H9 (cell line): Measurements from ENCODE around the gene FRYL. TPM values are rescaled to one million over a fixed set of nuclear protein-coding genes. Genes with fewer than 3 reads are reported as not detected.

Source experiments
- DNase-seq: peaks from one replicate; pipeline ENCODE4 v3.0.0-alpha.2; 2017
- H2AFZ ChIP-seq: one replicate; pipeline ENCODE4 v1.6.1; 2013; ENCODE audit warnings: mild to moderate bottlenecking, low read length, control low read depth, moderate library complexity
- H2AK5ac ChIP-seq: 2 replicates; pipeline ENCODE4 v1.6.1; 2013; ENCODE audit warnings: low read length, control low read depth, mixed read lengths; ENCODE audit not compliant: insufficient read length
- H2BK120ac ChIP-seq: one replicate; pipeline ENCODE4 v1.6.1; 2013; ENCODE audit warnings: low read depth, mild to moderate bottlenecking, low read length, control low read depth, inconsistent platforms; ENCODE audit not compliant: poor library complexity, severe bottlenecking
- H2BK12ac ChIP-seq: 2 replicates; pipeline ENCODE4 v1.6.1; 2013; ENCODE audit warnings: low read length, control low read depth, mixed read lengths, low read depth; ENCODE audit not compliant: insufficient read length
- H2BK15ac ChIP-seq: 2 replicates; pipeline ENCODE4 v1.6.1; 2013; ENCODE audit warnings: low read depth, low read length, control low read depth
- H2BK20ac ChIP-seq: one replicate; pipeline ENCODE4 v1.6.1; 2013; ENCODE audit warnings: low read depth, mild to moderate bottlenecking, low read length, control low read depth, inconsistent platforms; ENCODE audit not compliant: poor library complexity, severe bottlenecking
- H2BK5ac ChIP-seq: 2 replicates; pipeline ENCODE4 v1.6.1; 2013; ENCODE audit warnings: low read length, control low read depth, mixed read lengths; ENCODE audit not compliant: insufficient read length
- H3K14ac ChIP-seq: 2 replicates; pipeline ENCODE4 v1.6.1; 2013; ENCODE audit warnings: low read length, control low read depth; ENCODE audit not compliant: insufficient read depth
- H3K18ac ChIP-seq: 2 replicates; pipeline ENCODE4 v1.6.1; 2013; ENCODE audit warnings: low read depth, mild to moderate bottlenecking, mixed read lengths, low read length, control low read depth; ENCODE audit not compliant: insufficient read length
- H3K23ac ChIP-seq: 2 replicates; pipeline ENCODE4 v1.6.1; 2013; ENCODE audit warnings: low read length, control low read depth, mixed read lengths, low read depth; ENCODE audit not compliant: insufficient read length
- H3K23me2 ChIP-seq: 2 replicates; pipeline ENCODE4 v1.6.1; 2013; ENCODE audit warnings: low read depth, mild to moderate bottlenecking, mixed read lengths, low read length, control low read depth; ENCODE audit not compliant: insufficient read length, poor library complexity, severe bottlenecking
- H3K27ac ChIP-seq: 2 replicates; pipeline ENCODE4 v1.5.1; 2013; ENCODE audit warnings: low read length, control low read depth, mixed read lengths, low read depth; ENCODE audit not compliant: insufficient read length
- H3K27me3 ChIP-seq: 2 replicates; pipeline ENCODE4 v1.6.1; 2013; ENCODE audit warnings: low read length, control low read depth, inconsistent platforms; ENCODE audit not compliant: insufficient read depth
- H3K4ac ChIP-seq: 2 replicates; pipeline ENCODE4 v1.6.1; 2013; ENCODE audit warnings: low read depth, mild to moderate bottlenecking, control low read depth, inconsistent platforms, low read length, moderate library complexity
- H3K4me1 ChIP-seq: 2 replicates; pipeline ENCODE4 v1.6.1; 2013; ENCODE audit warnings: low read length, control low read depth, inconsistent platforms; ENCODE audit not compliant: insufficient read depth
- H3K4me2 ChIP-seq: 2 replicates; pipeline ENCODE4 v1.6.1; 2013; ENCODE audit warnings: low read length, control low read depth, mixed read lengths; ENCODE audit not compliant: insufficient read length, insufficient read depth
- H3K56ac ChIP-seq: 2 replicates; pipeline ENCODE4 v1.6.1; 2013; ENCODE audit warnings: low read depth, mild to moderate bottlenecking, mixed read lengths, low read length, control low read depth; ENCODE audit not compliant: insufficient read length
- H3K79me1 ChIP-seq: 2 replicates; pipeline ENCODE4 v1.6.1; 2013; ENCODE audit warnings: low read depth, mild to moderate bottlenecking, moderate library complexity, low read length, control low read depth, inconsistent platforms; ENCODE audit not compliant: insufficient read depth, poor library complexity, severe bottlenecking
- H3K79me2 ChIP-seq: 2 replicates; pipeline ENCODE4 v1.6.1; 2013; ENCODE audit warnings: low read length, control low read depth, inconsistent platforms; ENCODE audit not compliant: insufficient read depth
- H3K9ac ChIP-seq: 2 replicates; pipeline ENCODE4 v1.6.1; 2013; ENCODE audit warnings: low read length, control low read depth, mixed read lengths; ENCODE audit not compliant: insufficient read length; ENCODE audit errors: extremely low read depth
- H3K9me3 ChIP-seq: one replicate; pipeline ENCODE4 v1.6.1; 2013; ENCODE audit warnings: low read depth, low read length, inconsistent platforms; ENCODE audit not compliant: control insufficient read depth
- H3T11ph ChIP-seq: one replicate; pipeline ENCODE4 v1.6.1; 2013; ENCODE audit warnings: mild to moderate bottlenecking, low read length, control low read depth, inconsistent platforms
- H4K20me1 ChIP-seq: one replicate; pipeline ENCODE4 v1.6.1; 2013; ENCODE audit not compliant: control insufficient read depth, insufficient read length, insufficient read depth
- H4K5ac ChIP-seq: 2 replicates; pipeline ENCODE4 v1.6.1; 2013; ENCODE audit warnings: low read depth, mild to moderate bottlenecking, mixed read lengths, low read length, control low read depth; ENCODE audit not compliant: insufficient read length
- H4K8ac ChIP-seq: replicated peaks from 2 replicates; pipeline ENCODE4 v1.6.1; 2013; ENCODE audit warnings: low read length, control low read depth, mixed read lengths, low read depth; ENCODE audit not compliant: insufficient read length
- H4K91ac ChIP-seq: 2 replicates; pipeline ENCODE4 v1.6.1; 2013; ENCODE audit warnings: low read depth, mild to moderate bottlenecking, moderate library complexity, mixed read lengths, low read length, control low read depth; ENCODE audit not compliant: insufficient read length
- H3K27ac Mint-ChIP-seq, 3 experiments: 2 replicates in 2 of 3; 3 replicates in 1 of 3; pipeline ENCODE4 v1.8.0; 2020 to 2021; ENCODE audit warnings: mixed read lengths in 3 of 3, mild to moderate bottlenecking in 1 of 3, moderate library complexity in 1 of 3
- H3K27me3 Mint-ChIP-seq: 2 replicates; pipeline ENCODE4 v1.8.0; 2021; ENCODE audit warnings: low read depth, mild to moderate bottlenecking, moderate library complexity, mixed read lengths
- H3K36me3 Mint-ChIP-seq, 3 experiments: 2 replicates in 2 of 3; 3 replicates in 1 of 3; pipeline ENCODE4 v1.8.0; 2020 to 2021; ENCODE audit warnings: low read depth in 3 of 3, mixed read lengths in 3 of 3; ENCODE audit not compliant: insufficient read depth in 1 of 3
- H3K4me1 Mint-ChIP-seq, 2 experiments: 2 replicates each; pipeline ENCODE4 v1.8.0; 2020; ENCODE audit warnings: mixed read lengths in 2 of 2
- H3K4me3 Mint-ChIP-seq, 2 experiments: 2 replicates in 1 of 2; 3 replicates in 1 of 2; pipeline ENCODE4 v1.8.0; 2020 to 2021; ENCODE audit warnings: mild to moderate bottlenecking in 2 of 2, mixed read lengths in 2 of 2, moderate library complexity in 1 of 2
- H3K9me3 Mint-ChIP-seq, 2 experiments: 2 replicates in 1 of 2; 3 replicates in 1 of 2; pipeline ENCODE4 v1.8.0; 2020; ENCODE audit warnings: mild to moderate bottlenecking in 2 of 2, mixed read lengths in 2 of 2, moderate library complexity in 1 of 2
- CTCF ChIP-seq: fragments of 200-600 bp; sonication (generic); conservative IDR thresholded peaks from 3 replicates; pipeline ENCODE4 v1.8.0; 2021; ENCODE audit warnings: antibody characterized with exemption, mild to moderate bottlenecking
- WGBS: extraction: QIAGEN DNeasy Blood & Tissue Kit; methylation state at CpG from one replicate; pipeline ENCODE4 v1.1.7; 2013; ENCODE audit warnings: missing lambda C conversion rate, low lambda C conversion rate, mixed read lengths; ENCODE audit not compliant: insufficient read length; ENCODE audit errors: extremely low coverage; 5-methylcytosine and 5-hydroxymethylcytosine counted together
- total RNA-seq: library from RNA; stranded (reverse); gene quantifications from 2 replicates; pipeline ENCODE4 v1.2.1, GENCODE V29; 2021

FRYL gene
- total RNA-seq, 1 experiment from 2014 or later, result 31.5 TPM

GRCh38 chr4:48642421-48643374 lies 137.4 kb downstream of the FRYL start:
- H3K27ac ChIP-seq, result peak overlapping the region; percentile 23
- no CpG with 5 or more reads among the region's 2 CpGs for WGBS
- H4K91ac ChIP-seq, result no peak overlapping the region
- no peak overlapping the region for H3K4me3 Mint-ChIP-seq
- H2BK20ac ChIP-seq, result no peak overlapping the region
- H3K56ac ChIP-seq, result no peak overlapping the region
- H4K20me1 ChIP-seq, result no peaks in the 10 kb centered on the region
- H3K79me2 ChIP-seq, result no peaks in the 10 kb centered on the region
- no peak overlapping the region for H3K18ac ChIP-seq
- H3K14ac ChIP-seq, result no peak overlapping the region
- no peak overlapping the region for H3K4me2 ChIP-seq
- H3K23me2 ChIP-seq, result no peaks in the 10 kb centered on the region
- H4K8ac ChIP-seq, result no peak overlapping the region
- no peak overlapping the region for H2BK5ac ChIP-seq
- no peak overlapping the region for H2BK15ac ChIP-seq
- TF ChIP-seq CTCF, result no peak
- no peaks in the 10 kb centered on the region for H3K79me1 ChIP-seq
- H3K27ac Mint-ChIP-seq, result peak overlapping the region in 1 of 3 experiments; percentile 45; a peak in 2 of 7 replicates
- H2AFZ ChIP-seq, result no peak overlapping the region
- peaks cover 6 to 17% of the 10 kb centered on the region in 2 experiments for H3K4me1 Mint-ChIP-seq
- no peak overlapping the region for H3K4ac ChIP-seq
- no peak overlapping the region for H2BK12ac ChIP-seq
- no peak overlapping the region for H2BK120ac ChIP-seq
- peaks cover 0 to 3% (median 0%) of the 10 kb centered on the region in 3 experiments; a peak in 2 of 7 replicates for H3K36me3 Mint-ChIP-seq
- no peak overlapping the region for H3K23ac ChIP-seq
- no peaks in the 10 kb centered on the region for H3K9me3 ChIP-seq
- H3K27me3 Mint-ChIP-seq, result no peaks in the 10 kb centered on the region
- no peak overlapping the region for H4K5ac ChIP-seq
- H2AK5ac ChIP-seq, result no peak overlapping the region
- no peak overlapping the region for H3K9ac ChIP-seq
- no peak for DNase-seq
- H3K4me1 ChIP-seq, result no peaks in the 10 kb centered on the region
- no peak overlapping the region for H3T11ph ChIP-seq
- no peaks in the 10 kb centered on the region for H3K9me3 Mint-ChIP-seq
- no peaks in the 10 kb centered on the region for H3K27me3 ChIP-seq
